Neural cell (in vitro differentiated cells): ENCODE results near the gene UBXN10. TPM values are rescaled to one million over a fixed set of nuclear protein-coding genes. Genes with fewer than 3 reads are reported as not detected.
A peak's percentile ranks its signal among the peaks of the same experiment; 100 is the strongest.

ENCODE experiments used
- H2AFZ ChIP-seq: fragments of 200-600, 300-800 bp; sonication (generic), shearing (Covaris generic); 2 replicates; pipeline ENCODE4 v1.6.0; 2014; ENCODE audit warnings: low read depth, mild to moderate bottlenecking, antibody characterized with exemption, low read length, moderate library complexity
- H3F3A ChIP-seq: fragments of 200-600 bp; shearing (Covaris generic); 2 replicates; pipeline ENCODE4 v1.6.1; 2016; ENCODE audit warnings: mild to moderate bottlenecking, moderate library complexity, mixed read lengths, antibody characterized with exemption, low read length; ENCODE audit not compliant: insufficient read depth, poor library complexity, severe bottlenecking
- H3K27ac ChIP-seq: fragments of 200-600, 300-800 bp; sonication (generic), shearing (Covaris generic); 2 replicates; pipeline ENCODE4 v1.5.1; 2014; ENCODE audit warnings: mild to moderate bottlenecking, low read length, moderate library complexity
- H3K27me3 ChIP-seq: fragments of 300-800, 200-600 bp; sonication (generic), shearing (Covaris generic); 2 replicates; pipeline ENCODE4 v1.6.0; 2014; ENCODE audit warnings: mild to moderate bottlenecking, low read depth, low read length, moderate library complexity; ENCODE audit not compliant: insufficient read depth
- H3K36me3 ChIP-seq: fragments of 300-800, 200-600 bp; sonication (generic), shearing (Covaris generic); 2 replicates; pipeline ENCODE4 v1.5.1; 2014; ENCODE audit warnings: mild to moderate bottlenecking, antibody characterized with exemption, low read length, moderate library complexity; ENCODE audit not compliant: insufficient read depth
- H3K4me2 ChIP-seq: fragments of 300-800, 200-600 bp; sonication (generic), shearing (Covaris generic); 2 replicates; pipeline ENCODE4 v1.6.0; 2014; ENCODE audit warnings: mild to moderate bottlenecking, low read length
- H3K4me3 ChIP-seq: fragments of 300-800, 200-600 bp; sonication (generic), shearing (Covaris generic); 2 replicates; pipeline ENCODE4 v1.5.1; 2014; ENCODE audit warnings: mild to moderate bottlenecking, low read length, moderate library complexity
- H3K79me2 ChIP-seq: fragments of 200-600 bp; shearing (Covaris generic); replicated peaks from 2 replicates; pipeline ENCODE4 v1.6.0; 2014; ENCODE audit warnings: mild to moderate bottlenecking, low read length, moderate library complexity; ENCODE audit not compliant: insufficient read depth
- H3K9ac ChIP-seq: fragments of 300-800, 200-600 bp; sonication (generic), shearing (Covaris generic); 2 replicates; pipeline ENCODE4 v1.6.1; 2016; ENCODE audit warnings: mild to moderate bottlenecking, low read length, mixed read lengths
- H3K9me2 ChIP-seq: fragments of 200-600 bp; shearing (Covaris generic); 2 replicates; pipeline ENCODE4 v1.6.1; 2016; ENCODE audit warnings: mild to moderate bottlenecking, low read length, mixed read lengths; ENCODE audit not compliant: insufficient read depth
- H3K9me3 ChIP-seq: fragments of 200-600, 300-800 bp; sonication (generic), shearing (Covaris generic); 2 replicates; pipeline ENCODE4 v1.6.1; 2016; ENCODE audit warnings: mild to moderate bottlenecking, mixed run types, low read length, moderate library complexity, mixed read lengths
- H4K20me1 ChIP-seq: fragments of 200-600 bp; shearing (Covaris generic); 2 replicates; pipeline ENCODE4 v1.6.1; 2016; ENCODE audit warnings: mild to moderate bottlenecking, mixed run types; ENCODE audit not compliant: insufficient read depth
- CTCF ChIP-seq: fragments of 450-650 bp; IDR thresholded peaks from 2 replicates; pipeline ENCODE4 v1.5.1; 2014; ENCODE audit warnings: antibody characterized with exemption, mild to moderate bottlenecking, moderate library complexity; ENCODE audit not compliant: poor library complexity, severe bottlenecking
- EP300 ChIP-seq: fragments of 450-650 bp; conservative IDR thresholded peaks from 2 replicates; pipeline ENCODE4 v1.6.1; 2014; ENCODE audit warnings: antibody characterized with exemption, mild to moderate bottlenecking, moderate library complexity; ENCODE audit not compliant: poor library complexity, severe bottlenecking
- EZH2 ChIP-seq: fragments of 200-600, 300-800 bp; shearing (Covaris generic), sonication (generic); IDR thresholded peaks from 2 replicates; pipeline ENCODE4 v1.6.1; 2014; ENCODE audit warnings: antibody characterized with exemption, low read length, borderline replicate concordance, mild to moderate bottlenecking; ENCODE audit not compliant: insufficient read depth, poor library complexity, severe bottlenecking
- MXI1 ChIP-seq: fragments of 450-650 bp; conservative IDR thresholded peaks from 2 replicates; pipeline ENCODE4 v1.6.1; 2014; ENCODE audit warnings: antibody characterized with exemption, mild to moderate bottlenecking; ENCODE audit not compliant: poor library complexity, severe bottlenecking
- POLR2AphosphoS5 ChIP-seq: IDR thresholded peaks from 2 replicates; pipeline ENCODE4 v1.6.1; 2012
- RAD21 ChIP-seq: fragments of 450-650 bp; conservative IDR thresholded peaks from 2 replicates; pipeline ENCODE4 v1.6.1; 2014; ENCODE audit warnings: antibody characterized with exemption, mild to moderate bottlenecking, moderate library complexity
- REST ChIP-seq: IDR thresholded peaks from 2 replicates; pipeline ENCODE4 v1.6.1; 2012; ENCODE audit warnings: borderline replicate concordance
- SMC3 ChIP-seq: fragments of 450-650 bp; conservative IDR thresholded peaks from 2 replicates; pipeline ENCODE4 v1.6.1; 2014; ENCODE audit warnings: antibody characterized with exemption, mild to moderate bottlenecking, moderate library complexity; ENCODE audit not compliant: poor library complexity
- TAF1 ChIP-seq: IDR thresholded peaks from 2 replicates; pipeline ENCODE4 v1.6.1; 2012; ENCODE audit warnings: low read depth
- polyA plus RNA-seq: library from polyadenylated mRNA; depleted of rRNA; stranded (reverse); fragments of >200 nt; gene quantifications from 2 replicates; pipeline ENCODE4 v1.2.3, GENCODE V29; 2014

Gene UBXN10
- polyA plus RNA-seq, 1 donor from 2014 or later, result 0.64 TPM

GRCh38 chr1:20212085-20212684, 26.3 kb downstream of the UBXN10 start:
- Histone ChIP-seq H2AFZ (no peak overlapping the region), H4K20me1 (no peaks in the 10 kb centered on the region), H3F3A (no peaks in the 10 kb centered on the region), H3K4me2 (no peak overlapping the region), H3K36me3 (no peaks in the 10 kb centered on the region), H3K9ac (no peak overlapping the region), H3K9me2 (no peaks in the 10 kb centered on the region), H3K27ac (no peak overlapping the region), H3K27me3 (no peaks in the 10 kb centered on the region), H3K4me3 (no peak overlapping the region), H3K79me2 (no peaks in the 10 kb centered on the region), H3K9me3 (no peaks in the 10 kb centered on the region)
- TF ChIP-seq POLR2AphosphoS5 (no peak), CTCF (no peak), EZH2 (no peak), MXI1 (no peak), EP300 (no peak), RAD21 (no peak), REST (no peak), SMC3 (no peak), TAF1 (no peak)

- Histone ChIP-seq H3K79me2 (no peaks in the 10 kb centered on the region), H4K20me1 (no peaks in the 10 kb centered on the region), H3F3A (no peaks in the 10 kb centered on the region), H3K4me2 (no peak overlapping the region), H3K27ac (no peak overlapping the region), H3K36me3 (no peaks in the 10 kb centered on the region), H3K27me3 (no peaks in the 10 kb centered on the region), H3K9me3 (no peaks in the 10 kb centered on the region), H3K9ac (no peak overlapping the region), H3K4me3 (no peak overlapping the region), H2AFZ (no peak overlapping the region), H3K9me2 (no peaks in the 10 kb centered on the region)
- TF ChIP-seq MXI1 (no peak), CTCF (peak; percentile 82), RAD21 (peak; percentile 86), REST (no peak), SMC3 (peak; percentile 88)
These were observed 26.9 kb downstream of the UBXN10 start for GRCh38 chr1:20212685-20213331.
